Colonic mucosa (tissue), 4 donors: ENCODE measurements around the gene COL23A1. TPM values are rescaled to one million over a fixed set of nuclear protein-coding genes. Genes with fewer than 3 reads are reported as not detected.

ENCODE experiments used
- DNase-seq: peaks from one replicate; pipeline ENCODE4 v3.0.0-alpha.2; 2020
- H3K27ac ChIP-seq: fragments of 200-600 bp; one replicate; pipeline ENCODE4 v1.8.0; 2021
- H3K27me3 ChIP-seq: fragments of 200-600 bp; one replicate; pipeline ENCODE4 v1.8.0; 2021
- H3K36me3 ChIP-seq: fragments of 200-600 bp; one replicate; pipeline ENCODE4 v1.8.0; 2021
- H3K4me1 ChIP-seq: fragments of 200-600 bp; one replicate; pipeline ENCODE4 v1.8.0; 2021; ENCODE audit warnings: mild to moderate bottlenecking
- H3K4me3 ChIP-seq: fragments of 200-600 bp; one replicate; pipeline ENCODE4 v1.8.0; 2021
- H3K9ac ChIP-seq, 2 donors: one replicate each; pipeline ENCODE4 v1.7.0; 2013; ENCODE audit warnings: control low read depth in 2 of 2, low read depth in 2 of 2, low read length in 2 of 2
- H3K9me3 ChIP-seq: fragments of 200-600 bp; one replicate; pipeline ENCODE4 v1.8.0; 2021
- CTCF ChIP-seq: fragments of 200-600 bp; IDR thresholded peaks from one replicate; pipeline ENCODE4 v1.8.0; 2022; ENCODE audit warnings: antibody characterized with exemption, mild to moderate bottlenecking
- intact Hi-C: fragments of 100-400 bp; cut with DNase I; formaldehyde crosslinking; loops from one replicate; pipeline ENCODE4 v1.14.1; 2022
- total RNA-seq, 2 donors: library from RNA; stranded (reverse); fragmentation: NEBNext Ultra II Directional in 1 of 2; extraction: Animal tissue kit (Norgen Biotek cat#: 25700) in 1 of 2; gene quantifications; one replicate each; pipeline ENCODE4 v1.2.1, GENCODE V29; 2021
- donor health status: healthy.
- donor health status: DM: no; HTN: no; CAD: no.
- donor health status: DM: no; HTN: no; CAD: no.

The COL23A1 gene
- total RNA-seq, 2 donors from 2014 or later, result 0.37 to 0.49 TPM

- Histone ChIP-seq H3K9me3 (no peaks in the 10 kb centered on the region), H3K27ac (peak within 1 kb of the TSS; percentile 95), H3K27me3 (no peaks in the 10 kb centered on the region), H3K9ac (peak within 1 kb of the TSS; percentile 97 to 99), H3K4me1 (peaks cover 22% of the 10 kb centered on the region), H3K36me3 (no peaks in the 10 kb centered on the region), H3K4me3 (peak within 1 kb of the TSS; percentile 90)
- intact Hi-C loops, result no loop called here
- TF ChIP-seq CTCF, result no peak
- DNase-seq, result peak; percentile 96
These were observed 385.8 kb downstream of the COL23A1 start, which contains the start of gene HNRNPAB for GRCh38 chr5:178204182-178204934. HNRNPAB (plus strand) TSS chr5:178204533; CDS start chr5:178204838, 305 bp downstream.

GRCh38 chr5:178203670-178204181, 386.5 kb downstream of the COL23A1 start:
- peaks cover 16% of the 10 kb centered on the region for H3K4me1 ChIP-seq
- TF ChIP-seq CTCF, result no peak
- no peaks in the 10 kb centered on the region for H3K9me3 ChIP-seq
- intact Hi-C loops, result no loop called here
- H3K27ac ChIP-seq, result peak overlapping the region; percentile 95
- no peaks in the 10 kb centered on the region for H3K27me3 ChIP-seq
- H3K9ac ChIP-seq, result peak overlapping the region; percentile 75 to 97
- no peak for DNase-seq
- no peaks in the 10 kb centered on the region for H3K36me3 ChIP-seq
- H3K4me3 ChIP-seq, result peak overlapping the region; percentile 90

GRCh38 chr5:178202541-178202940, 387.7 kb downstream of the COL23A1 start:
- H3K9ac ChIP-seq, result no peak overlapping the region
- peaks cover 13% of the 10 kb centered on the region for H3K4me1 ChIP-seq
- H3K27me3 ChIP-seq, result no peaks in the 10 kb centered on the region
- no peak for TF ChIP-seq CTCF
- H3K9me3 ChIP-seq, result no peaks in the 10 kb centered on the region
- DNase-seq, result no peak
- H3K36me3 ChIP-seq, result no peaks in the 10 kb centered on the region
- H3K27ac ChIP-seq, result no peak overlapping the region
- intact Hi-C loops, result no loop called here
- H3K4me3 ChIP-seq, result no peak overlapping the region

- no peak for DNase-seq
- intact Hi-C loops, result no loop called here
- peaks cover 12% of the 10 kb centered on the region for H3K4me1 ChIP-seq
- TF ChIP-seq CTCF, result no peak
- no peaks in the 10 kb centered on the region for H3K36me3 ChIP-seq
- no peaks in the 10 kb centered on the region for H3K9me3 ChIP-seq
- peak overlapping the region in 1 of 2 donors; percentile 6 for H3K9ac ChIP-seq
- H3K4me3 ChIP-seq, result no peak overlapping the region
- H3K27me3 ChIP-seq, result no peaks in the 10 kb centered on the region
- H3K27ac ChIP-seq, result no peak overlapping the region
These were observed 388.3 kb downstream of the COL23A1 start for GRCh38 chr5:178201927-178202235.

- Histone ChIP-seq H3K27me3 (no peaks in the 10 kb centered on the region), H3K9me3 (no peaks in the 10 kb centered on the region), H3K4me3 (no peak overlapping the region), H3K36me3 (no peaks in the 10 kb centered on the region), H3K4me1 (peaks cover 7% of the 10 kb centered on the region), H3K9ac (peak overlapping the region in 1 of 2 donors; percentile 6), H3K27ac (no peak overlapping the region)
- intact Hi-C loops, result no loop called here
- no peak for TF ChIP-seq CTCF
- no peak for DNase-seq
These were observed 388.8 kb downstream of the COL23A1 start for GRCh38 chr5:178201221-178201926.
